Neural cell (in vitro differentiated cells): Measurements from ENCODE around the gene CHD2. TPM values are rescaled to one million over a fixed set of nuclear protein-coding genes. Genes with fewer than 3 reads are reported as not detected.
A peak's percentile ranks its signal among the peaks of the same experiment; 100 is the strongest.

Source experiments
- H2AFZ ChIP-seq: fragments of 200-600, 300-800 bp; sonication (generic), shearing (Covaris generic); 2 replicates; pipeline ENCODE4 v1.6.0; 2014; ENCODE audit warnings: low read depth, mild to moderate bottlenecking, antibody characterized with exemption, low read length, moderate library complexity
- H3F3A ChIP-seq: fragments of 200-600 bp; shearing (Covaris generic); 2 replicates; pipeline ENCODE4 v1.6.1; 2016; ENCODE audit warnings: mild to moderate bottlenecking, moderate library complexity, mixed read lengths, antibody characterized with exemption, low read length; ENCODE audit not compliant: insufficient read depth, poor library complexity, severe bottlenecking
- H3K27ac ChIP-seq: fragments of 200-600, 300-800 bp; sonication (generic), shearing (Covaris generic); 2 replicates; pipeline ENCODE4 v1.5.1; 2014; ENCODE audit warnings: mild to moderate bottlenecking, low read length, moderate library complexity
- H3K27me3 ChIP-seq: fragments of 300-800, 200-600 bp; sonication (generic), shearing (Covaris generic); 2 replicates; pipeline ENCODE4 v1.6.0; 2014; ENCODE audit warnings: mild to moderate bottlenecking, low read depth, low read length, moderate library complexity; ENCODE audit not compliant: insufficient read depth
- H3K36me3 ChIP-seq: fragments of 300-800, 200-600 bp; sonication (generic), shearing (Covaris generic); 2 replicates; pipeline ENCODE4 v1.5.1; 2014; ENCODE audit warnings: mild to moderate bottlenecking, antibody characterized with exemption, low read length, moderate library complexity; ENCODE audit not compliant: insufficient read depth
- H3K4me2 ChIP-seq: fragments of 300-800, 200-600 bp; sonication (generic), shearing (Covaris generic); 2 replicates; pipeline ENCODE4 v1.6.0; 2014; ENCODE audit warnings: mild to moderate bottlenecking, low read length
- H3K4me3 ChIP-seq: fragments of 300-800, 200-600 bp; sonication (generic), shearing (Covaris generic); 2 replicates; pipeline ENCODE4 v1.5.1; 2014; ENCODE audit warnings: mild to moderate bottlenecking, low read length, moderate library complexity
- H3K79me2 ChIP-seq: fragments of 200-600 bp; shearing (Covaris generic); replicated peaks from 2 replicates; pipeline ENCODE4 v1.6.0; 2014; ENCODE audit warnings: mild to moderate bottlenecking, low read length, moderate library complexity; ENCODE audit not compliant: insufficient read depth
- H3K9ac ChIP-seq: fragments of 300-800, 200-600 bp; sonication (generic), shearing (Covaris generic); 2 replicates; pipeline ENCODE4 v1.6.1; 2016; ENCODE audit warnings: mild to moderate bottlenecking, low read length, mixed read lengths
- H3K9me2 ChIP-seq: fragments of 200-600 bp; shearing (Covaris generic); 2 replicates; pipeline ENCODE4 v1.6.1; 2016; ENCODE audit warnings: mild to moderate bottlenecking, low read length, mixed read lengths; ENCODE audit not compliant: insufficient read depth
- H3K9me3 ChIP-seq: fragments of 200-600, 300-800 bp; sonication (generic), shearing (Covaris generic); 2 replicates; pipeline ENCODE4 v1.6.1; 2016; ENCODE audit warnings: mild to moderate bottlenecking, mixed run types, low read length, moderate library complexity, mixed read lengths
- H4K20me1 ChIP-seq: fragments of 200-600 bp; shearing (Covaris generic); 2 replicates; pipeline ENCODE4 v1.6.1; 2016; ENCODE audit warnings: mild to moderate bottlenecking, mixed run types; ENCODE audit not compliant: insufficient read depth
- EP300 ChIP-seq: fragments of 450-650 bp; conservative IDR thresholded peaks from 2 replicates; pipeline ENCODE4 v1.6.1; 2014; ENCODE audit warnings: antibody characterized with exemption, mild to moderate bottlenecking, moderate library complexity; ENCODE audit not compliant: poor library complexity, severe bottlenecking
- EZH2 ChIP-seq: fragments of 200-600, 300-800 bp; shearing (Covaris generic), sonication (generic); IDR thresholded peaks from 2 replicates; pipeline ENCODE4 v1.6.1; 2014; ENCODE audit warnings: antibody characterized with exemption, low read length, borderline replicate concordance, mild to moderate bottlenecking; ENCODE audit not compliant: insufficient read depth, poor library complexity, severe bottlenecking
- MXI1 ChIP-seq: fragments of 450-650 bp; conservative IDR thresholded peaks from 2 replicates; pipeline ENCODE4 v1.6.1; 2014; ENCODE audit warnings: antibody characterized with exemption, mild to moderate bottlenecking; ENCODE audit not compliant: poor library complexity, severe bottlenecking
- POLR2AphosphoS5 ChIP-seq: IDR thresholded peaks from 2 replicates; pipeline ENCODE4 v1.6.1; 2012
- RAD21 ChIP-seq: fragments of 450-650 bp; conservative IDR thresholded peaks from 2 replicates; pipeline ENCODE4 v1.6.1; 2014; ENCODE audit warnings: antibody characterized with exemption, mild to moderate bottlenecking, moderate library complexity
- REST ChIP-seq: IDR thresholded peaks from 2 replicates; pipeline ENCODE4 v1.6.1; 2012; ENCODE audit warnings: borderline replicate concordance
- SMC3 ChIP-seq: fragments of 450-650 bp; conservative IDR thresholded peaks from 2 replicates; pipeline ENCODE4 v1.6.1; 2014; ENCODE audit warnings: antibody characterized with exemption, mild to moderate bottlenecking, moderate library complexity; ENCODE audit not compliant: poor library complexity
- TAF1 ChIP-seq: IDR thresholded peaks from 2 replicates; pipeline ENCODE4 v1.6.1; 2012; ENCODE audit warnings: low read depth
- polyA plus RNA-seq: library from polyadenylated mRNA; depleted of rRNA; stranded (reverse); fragments of >200 nt; gene quantifications from 2 replicates; pipeline ENCODE4 v1.2.3, GENCODE V29; 2014
- TF ChIP-seq, protein P1 (sequence below): fragments of 450-650 bp; IDR thresholded peaks from 2 replicates; pipeline ENCODE4 v1.5.1; 2014; ENCODE audit warnings: antibody characterized with exemption, mild to moderate bottlenecking, moderate library complexity; ENCODE audit not compliant: poor library complexity, severe bottlenecking

CHD2 gene
- polyA plus RNA-seq, 1 donor from 2014 or later, result 113 TPM

GRCh38 chr15:92878593-92879053, 21.5 kb upstream of the CHD2 start:
- H3K4me2 ChIP-seq, result no peak overlapping the region
- no peaks in the 10 kb centered on the region for H3F3A ChIP-seq
- no peaks in the 10 kb centered on the region for H4K20me1 ChIP-seq
- no peak overlapping the region for H2AFZ ChIP-seq
- TF ChIP-seq EP300, result no peak
- TF ChIP-seq MXI1, result no peak
- TF ChIP-seq SMC3, result no peak
- no peak for TF ChIP-seq EZH2
- no peak for TF ChIP-seq RAD21
- TF ChIP-seq POLR2AphosphoS5, result no peak
- no peak for TF ChIP-seq TAF1
- TF ChIP-seq, protein P1, sequence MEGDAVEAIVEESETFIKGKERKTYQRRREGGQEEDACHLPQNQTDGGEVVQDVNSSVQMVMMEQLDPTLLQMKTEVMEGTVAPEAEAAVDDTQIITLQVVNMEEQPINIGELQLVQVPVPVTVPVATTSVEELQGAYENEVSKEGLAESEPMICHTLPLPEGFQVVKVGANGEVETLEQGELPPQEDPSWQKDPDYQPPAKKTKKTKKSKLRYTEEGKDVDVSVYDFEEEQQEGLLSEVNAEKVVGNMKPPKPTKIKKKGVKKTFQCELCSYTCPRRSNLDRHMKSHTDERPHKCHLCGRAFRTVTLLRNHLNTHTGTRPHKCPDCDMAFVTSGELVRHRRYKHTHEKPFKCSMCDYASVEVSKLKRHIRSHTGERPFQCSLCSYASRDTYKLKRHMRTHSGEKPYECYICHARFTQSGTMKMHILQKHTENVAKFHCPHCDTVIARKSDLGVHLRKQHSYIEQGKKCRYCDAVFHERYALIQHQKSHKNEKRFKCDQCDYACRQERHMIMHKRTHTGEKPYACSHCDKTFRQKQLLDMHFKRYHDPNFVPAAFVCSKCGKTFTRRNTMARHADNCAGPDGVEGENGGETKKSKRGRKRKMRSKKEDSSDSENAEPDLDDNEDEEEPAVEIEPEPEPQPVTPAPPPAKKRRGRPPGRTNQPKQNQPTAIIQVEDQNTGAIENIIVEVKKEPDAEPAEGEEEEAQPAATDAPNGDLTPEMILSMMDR, result no peak
- TF ChIP-seq REST, result no peak
- no peak overlapping the region for H3K27ac ChIP-seq
- H3K9me2 ChIP-seq, result no peaks in the 10 kb centered on the region
- no peaks in the 10 kb centered on the region for H3K36me3 ChIP-seq
- H3K9me3 ChIP-seq, result no peaks in the 10 kb centered on the region
- H3K4me3 ChIP-seq, result no peak overlapping the region
- peaks cover 20% of the 10 kb centered on the region for H3K79me2 ChIP-seq
- no peaks in the 10 kb centered on the region for H3K27me3 ChIP-seq
- H3K9ac ChIP-seq, result no peak overlapping the region

GRCh38 chr15:92879949-92880725, 20.0 kb upstream of the CHD2 start:
- Histone ChIP-seq H3K9ac (no peak overlapping the region), H3K79me2 (peaks cover 35% of the 10 kb centered on the region), H3F3A (no peaks in the 10 kb centered on the region), H3K9me2 (no peaks in the 10 kb centered on the region), H3K4me2 (no peak overlapping the region), H3K27me3 (no peaks in the 10 kb centered on the region), H3K36me3 (no peaks in the 10 kb centered on the region), H2AFZ (no peak overlapping the region), H3K4me3 (no peak overlapping the region), H3K27ac (peak overlapping the region; percentile 98), H3K9me3 (no peaks in the 10 kb centered on the region), H4K20me1 (peaks cover 2% of the 10 kb centered on the region)
- no peak for TF ChIP-seq MXI1
- no peak for TF ChIP-seq EP300
- no peak for TF ChIP-seq POLR2AphosphoS5
- TF ChIP-seq RAD21, result no peak
- TF ChIP-seq SMC3, result no peak
- TF ChIP-seq EZH2, result no peak
- no peak for TF ChIP-seq REST
- TF ChIP-seq, protein P1, result no peak
- no peak for TF ChIP-seq TAF1
